AML-193 (cell line): ENCODE measurements around the gene SLC25A38.
"Not testable (repeated sequence)": the region's sequence is repeated elsewhere in the genome, so short reads cannot be mapped to it uniquely, and the experiment has no call there.

ENCODE experiments used
- DNase-seq, 2 experiments: peaks; one replicate each; lab custom pipeline; 2025; lab: John Stamatoyannopoulos, UW

Gene SLC25A38, protein sequence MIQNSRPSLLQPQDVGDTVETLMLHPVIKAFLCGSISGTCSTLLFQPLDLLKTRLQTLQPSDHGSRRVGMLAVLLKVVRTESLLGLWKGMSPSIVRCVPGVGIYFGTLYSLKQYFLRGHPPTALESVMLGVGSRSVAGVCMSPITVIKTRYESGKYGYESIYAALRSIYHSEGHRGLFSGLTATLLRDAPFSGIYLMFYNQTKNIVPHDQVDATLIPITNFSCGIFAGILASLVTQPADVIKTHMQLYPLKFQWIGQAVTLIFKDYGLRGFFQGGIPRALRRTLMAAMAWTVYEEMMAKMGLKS

DNA sequence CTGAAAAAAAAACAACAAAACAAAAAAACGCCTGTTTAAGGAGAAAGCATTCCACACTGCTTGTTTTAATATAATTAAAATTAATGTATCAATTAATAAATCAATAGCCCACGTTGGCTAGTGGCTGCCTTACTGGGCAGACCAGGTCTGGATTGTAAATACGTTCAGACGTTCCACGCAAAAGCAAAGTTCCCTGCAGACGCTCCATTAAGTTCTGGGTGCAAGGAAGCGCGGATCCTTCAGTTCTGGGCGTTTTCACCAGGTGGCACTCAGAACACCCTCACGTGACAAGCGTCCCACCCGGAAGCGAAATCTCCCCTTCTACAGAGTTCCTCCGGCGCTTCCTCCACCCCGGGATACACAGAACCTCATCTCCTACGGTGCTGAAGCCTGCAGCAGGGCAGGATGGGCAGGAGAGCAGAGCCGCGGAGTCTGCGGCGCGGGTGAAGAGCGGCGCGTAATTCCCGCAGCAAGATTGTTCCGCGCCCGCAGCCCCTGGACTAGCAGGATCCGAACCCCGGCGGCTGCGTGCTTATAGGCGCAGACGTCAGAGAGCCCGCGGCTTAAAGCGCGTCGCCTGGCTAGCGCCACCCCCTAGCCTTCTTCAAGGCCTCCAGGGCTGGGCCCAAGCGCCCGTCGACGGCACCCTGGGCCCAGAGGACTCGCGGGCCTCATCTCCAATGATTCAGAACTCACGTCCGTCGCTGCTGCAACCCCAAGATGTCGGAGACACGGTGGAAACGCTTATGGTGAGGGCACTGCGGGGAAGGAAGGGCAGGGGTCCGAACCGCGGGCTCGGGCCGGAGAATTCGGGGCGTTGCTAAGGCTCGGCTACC is at the start of gene SLC25A38:
TSS of gene SLC25A38 (plus strand) at position 326 of the 836 bp plus-strand sequence. CDS start at position 681, 355 bp downstream.
- no peak for DNase-seq

DNA sequence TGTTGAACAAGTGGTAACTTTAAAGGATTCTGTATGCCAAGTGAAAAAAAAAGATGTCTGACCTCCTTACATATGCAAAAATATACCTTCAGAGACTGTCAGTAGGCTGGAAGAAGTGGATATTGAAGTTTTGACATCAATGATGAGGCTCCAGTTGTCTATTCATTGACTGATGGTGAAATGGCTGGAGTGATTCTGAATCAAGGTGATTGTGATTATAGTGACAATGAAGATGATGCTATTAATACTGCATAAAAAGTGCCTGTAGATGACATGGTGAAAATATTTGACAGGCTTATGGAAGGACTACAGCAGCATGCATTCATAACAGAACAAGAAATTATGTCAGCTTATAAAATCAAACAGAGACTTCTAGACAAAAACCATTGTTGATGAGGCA is 49.6 kb upstream of the SLC25A38 start:
- DNase-seq = no peak

DNA sequence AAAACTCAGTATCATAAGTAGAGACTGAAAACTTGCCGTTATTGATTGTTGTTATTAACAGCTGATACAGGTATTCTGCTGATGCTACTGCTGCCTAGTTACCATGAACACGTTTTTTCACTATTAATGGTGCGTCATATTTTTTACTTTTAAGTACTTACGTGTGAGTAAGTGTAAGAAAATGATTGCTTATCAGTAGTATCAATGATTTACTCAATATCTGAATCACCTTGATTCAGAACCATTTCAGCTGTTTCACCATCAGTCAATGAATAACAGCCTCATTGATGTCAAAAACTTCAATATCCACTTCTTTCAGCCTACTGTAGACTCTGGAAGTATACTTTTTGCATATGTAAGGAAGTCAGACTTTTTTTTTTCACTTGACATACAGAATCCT is 49.0 kb upstream of the SLC25A38 start:
- DNase-seq = no peak

DNA sequence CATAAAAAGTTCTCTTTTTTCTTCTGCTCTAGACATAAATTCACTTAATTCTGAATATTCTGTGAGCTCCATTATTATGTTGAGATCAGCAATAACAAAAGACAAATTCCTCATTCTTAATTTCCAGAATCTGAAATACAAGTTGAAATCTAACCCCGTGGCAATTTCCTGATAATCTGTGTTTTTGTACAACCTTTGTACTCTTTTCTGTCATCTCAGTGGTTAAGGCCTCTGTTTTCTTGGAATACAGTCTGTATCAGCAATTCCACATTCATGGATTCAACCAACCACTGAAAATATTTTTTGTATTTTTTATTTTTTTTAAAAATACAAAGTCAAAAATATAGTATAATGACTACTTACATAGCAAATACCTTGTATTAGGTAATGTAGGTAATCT is 45.0 kb upstream of the SLC25A38 start:
- DNase-seq = no peak

DNA sequence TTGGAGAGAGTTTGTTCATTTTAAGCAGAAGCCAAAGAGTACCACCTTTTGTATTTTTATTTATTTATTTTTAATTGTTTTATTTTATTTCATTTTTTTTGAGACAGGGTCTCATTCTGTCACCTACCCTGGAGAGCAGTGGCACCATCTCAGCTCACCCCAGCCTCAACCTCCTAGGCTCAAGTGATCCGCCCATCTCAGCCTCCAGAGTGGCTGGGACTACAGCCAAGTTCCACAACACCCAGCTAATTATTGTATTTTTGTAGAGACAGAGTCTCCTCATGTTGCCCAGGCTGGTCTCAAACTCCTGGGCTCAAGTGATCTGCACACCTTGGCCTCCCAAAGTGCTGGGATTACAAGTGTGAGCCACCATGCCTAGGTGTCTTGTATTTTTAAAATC is 44.1 kb upstream of the SLC25A38 start:
- DNase-seq = no peak

DNA sequence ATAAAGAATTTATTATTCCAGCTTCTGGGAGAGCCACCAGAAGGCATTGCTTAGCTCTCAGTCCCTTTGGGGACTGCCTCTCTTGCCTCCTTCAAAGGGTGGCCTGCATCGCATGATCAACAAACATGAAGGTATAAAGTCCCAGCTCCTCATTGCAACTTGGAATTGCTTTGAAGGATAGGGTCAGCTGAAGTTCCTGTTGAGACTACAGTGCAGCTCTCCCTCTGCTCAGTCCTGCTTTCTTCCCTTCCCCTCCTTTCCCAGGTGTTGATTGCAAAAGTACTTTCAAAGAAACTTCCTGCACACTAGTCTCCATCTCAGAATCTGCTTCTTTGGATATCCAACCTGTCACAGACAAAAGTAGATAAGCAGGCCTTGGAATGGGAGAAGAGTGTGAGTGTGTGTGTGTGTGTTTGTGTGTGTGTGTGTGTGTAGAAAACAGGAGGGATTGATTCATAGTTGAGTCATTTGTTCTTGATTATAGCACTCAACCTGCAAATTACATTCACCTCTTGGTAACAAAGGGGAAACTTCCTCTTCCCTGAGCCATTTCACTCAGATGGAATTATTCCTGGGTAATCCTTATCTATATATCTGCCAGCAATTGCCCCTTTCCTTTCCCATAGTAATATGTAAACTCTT is 40.0 kb upstream of the SLC25A38 start:
- no peak for DNase-seq

DNA sequence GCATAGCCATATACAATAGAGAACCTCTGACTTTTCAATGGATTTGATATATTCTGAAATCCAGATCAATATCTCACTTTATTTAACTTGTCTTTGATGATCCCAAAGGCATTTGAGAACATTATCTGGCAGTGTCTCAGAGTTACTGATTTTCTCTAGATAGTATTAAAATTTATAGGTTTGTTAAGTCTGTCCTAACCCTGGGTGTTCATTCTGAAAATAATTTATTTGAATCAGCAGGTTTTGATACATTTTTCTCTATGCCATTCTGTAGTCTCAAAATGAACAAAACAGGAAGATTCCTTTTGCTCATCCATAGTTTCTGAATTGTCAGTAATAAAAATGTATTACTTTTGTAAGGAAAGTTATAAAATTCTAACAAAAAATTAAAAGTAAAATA is 39.4 kb upstream of the SLC25A38 start:
- no peak for DNase-seq

DNA sequence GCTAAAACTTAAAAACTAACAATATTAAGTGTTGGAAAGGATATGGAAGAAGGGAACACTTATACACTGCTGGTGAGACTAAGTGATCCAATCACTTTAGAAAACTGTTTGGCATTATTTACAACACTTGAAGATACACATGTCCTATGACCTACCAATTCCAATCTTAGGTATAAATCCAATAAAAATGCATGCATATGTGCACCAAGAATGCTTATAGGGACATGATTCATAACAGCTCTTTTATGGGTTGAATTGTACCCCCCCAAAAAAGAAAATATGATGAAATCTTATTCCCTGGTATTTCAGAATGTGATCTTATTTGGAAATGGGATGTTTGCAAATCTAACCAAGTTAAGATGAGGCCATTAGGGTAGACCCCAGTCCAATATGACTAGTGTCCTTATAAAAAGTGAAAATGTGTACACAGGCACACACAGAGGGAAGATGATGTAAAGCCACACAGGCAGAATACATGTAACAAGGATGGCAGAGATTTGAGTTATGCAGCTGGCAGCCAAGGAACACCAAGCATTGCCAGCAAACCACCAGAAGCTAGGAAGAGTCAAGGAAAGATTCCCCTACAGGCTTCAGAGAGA is 38.3 kb upstream of the SLC25A38 start:
- DNase-seq = no peak

DNA sequence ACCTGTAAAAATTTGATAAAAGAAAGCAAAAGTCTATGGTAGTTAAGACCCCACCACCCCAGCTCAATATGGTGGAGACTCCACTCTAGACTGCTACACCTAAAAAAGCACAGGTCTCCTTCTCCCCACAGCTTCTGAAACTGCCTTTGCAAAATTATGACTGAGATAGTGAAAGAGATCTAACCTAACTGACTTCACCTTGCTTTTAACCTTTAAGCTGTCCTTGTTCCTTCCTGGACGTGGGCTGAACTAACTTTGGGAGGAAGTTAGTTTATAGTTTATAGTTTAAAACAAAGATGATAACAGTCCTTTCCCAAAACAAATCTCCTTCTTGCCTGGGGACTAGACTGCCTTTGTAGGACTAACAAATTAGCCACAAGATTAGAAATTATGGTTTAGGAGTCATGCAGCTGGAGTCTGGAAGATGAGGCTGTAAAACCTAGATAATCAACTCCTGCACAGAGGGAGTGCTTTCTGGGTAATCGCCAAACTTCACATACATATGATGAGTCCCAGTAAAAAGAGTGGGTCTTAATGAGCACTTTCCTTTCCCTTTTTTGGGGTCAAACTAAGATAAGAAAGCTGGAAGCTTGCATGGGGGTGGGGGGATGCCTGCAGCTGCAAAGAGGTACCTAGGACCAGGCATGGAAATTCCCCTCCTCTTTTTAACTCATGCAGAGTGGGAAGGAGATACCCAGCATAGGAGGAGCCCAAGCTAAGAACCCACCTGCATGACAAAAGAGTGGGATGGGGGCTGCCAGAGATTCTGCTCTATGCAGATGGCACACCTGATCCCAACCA is 36.2 kb upstream of the SLC25A38 start:
- DNase-seq = no peak

DNA sequence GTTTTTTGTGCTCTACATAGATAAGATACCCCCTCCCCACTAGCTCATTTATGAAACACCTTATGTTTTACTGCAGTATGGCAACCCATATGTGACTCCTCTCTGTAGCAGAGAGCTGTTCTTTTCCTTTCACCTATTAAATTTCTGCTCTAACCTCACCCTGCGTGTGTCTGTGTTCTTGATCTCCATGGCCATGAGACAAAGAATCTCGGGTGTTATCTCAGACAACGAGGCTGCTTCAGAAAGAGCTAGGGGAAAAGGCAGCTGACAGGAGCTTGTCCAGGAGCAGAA is 35.6 kb upstream of the SLC25A38 start:
- no peak for DNase-seq

DNA sequence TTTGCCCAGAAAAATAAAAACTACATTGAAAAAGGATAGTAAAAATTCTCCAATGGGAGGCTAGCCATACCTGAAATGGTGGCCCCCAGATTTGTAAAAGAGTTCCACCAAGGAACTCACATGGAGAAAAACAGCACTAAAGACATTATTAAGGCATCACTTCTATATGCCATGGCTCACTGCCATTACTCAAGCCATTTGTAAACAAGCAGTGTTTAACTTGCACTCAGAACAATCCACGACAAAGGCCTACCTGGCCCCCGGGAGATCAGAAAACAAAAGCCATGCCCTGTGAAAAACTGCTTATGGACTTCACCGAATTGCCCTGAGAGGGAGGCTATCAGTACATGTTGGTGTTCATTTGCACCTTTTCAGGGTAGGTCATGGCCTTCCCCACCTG is 34.1 kb upstream of the SLC25A38 start:
- DNase-seq = no peak

DNA sequence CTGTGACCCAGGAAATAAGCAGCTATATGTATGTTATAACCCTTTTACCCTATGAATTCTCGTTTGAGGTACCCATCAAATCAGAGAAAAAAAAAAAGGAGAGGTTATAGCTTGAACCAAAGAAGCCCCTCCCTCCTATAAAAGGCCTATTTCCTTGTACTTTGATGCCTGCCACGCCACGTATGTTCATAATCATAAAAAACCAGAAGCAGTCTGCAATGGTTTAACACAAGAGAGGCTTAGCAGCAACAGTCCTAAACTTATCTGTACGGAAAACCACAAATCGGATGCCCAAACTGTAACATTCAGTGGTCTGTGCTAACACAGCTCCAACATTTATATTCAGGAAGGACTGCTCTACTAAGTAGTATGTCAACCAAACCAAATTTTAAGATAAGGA is 32.5 kb upstream of the SLC25A38 start:
- DNase-seq = peak; percentile 63 to 65

DNA sequence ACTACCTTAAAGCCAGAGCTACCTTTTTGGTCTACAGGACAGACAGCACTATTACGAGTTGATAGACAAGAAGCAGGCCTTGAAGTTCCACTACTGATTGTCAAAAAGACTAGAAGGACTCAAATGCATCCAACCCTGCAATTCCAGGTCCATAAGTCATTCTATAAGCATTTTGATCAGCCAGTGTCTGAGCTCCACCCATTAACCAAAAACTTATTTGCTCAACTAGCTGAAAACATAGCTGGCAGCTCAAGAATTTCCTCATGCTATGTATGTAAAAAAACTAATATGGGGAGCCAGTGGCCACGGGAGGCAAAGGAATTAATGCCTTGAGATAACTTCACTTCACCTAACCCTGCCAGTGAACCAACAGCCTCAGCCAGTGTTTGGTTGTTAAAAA is 32.0 kb upstream of the SLC25A38 start:
- peak in 1 of 2 experiments; percentile 36 for DNase-seq

DNA sequence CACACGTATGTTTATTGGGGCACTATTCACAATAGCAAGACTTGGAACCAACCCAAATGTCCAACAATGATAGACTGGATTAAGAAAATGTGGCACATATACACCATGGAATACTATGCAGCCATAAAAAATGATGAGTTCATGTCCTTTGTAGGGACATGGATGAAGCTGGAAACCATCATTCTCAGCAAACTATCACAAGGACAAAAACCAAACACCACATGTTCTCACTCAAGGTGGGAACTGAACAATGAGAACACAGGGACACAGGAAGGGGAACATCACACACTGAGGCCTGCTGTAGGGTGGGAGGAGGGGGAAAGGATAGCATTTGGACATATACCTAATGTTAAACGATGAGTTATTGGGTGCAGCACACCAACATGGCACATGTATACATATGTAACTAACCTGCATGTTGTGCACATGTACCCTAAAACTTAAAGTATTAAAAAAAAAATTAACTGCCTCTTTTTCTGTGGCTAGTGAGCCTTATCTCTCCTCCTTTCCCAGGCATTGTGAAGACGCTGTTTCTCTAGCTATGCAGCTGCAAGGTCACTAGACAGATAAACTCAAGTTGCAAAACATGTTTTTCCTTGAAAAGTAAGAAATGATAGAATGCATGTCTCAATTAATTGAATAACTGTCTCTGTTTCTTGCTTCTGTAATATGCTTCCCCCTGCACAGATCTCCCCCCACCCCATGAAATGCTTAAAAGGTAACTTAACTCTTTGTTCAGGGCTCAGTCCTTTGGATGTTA is 29.8 kb upstream of the SLC25A38 start:
- DNase-seq = not testable (repeated sequence)

DNA sequence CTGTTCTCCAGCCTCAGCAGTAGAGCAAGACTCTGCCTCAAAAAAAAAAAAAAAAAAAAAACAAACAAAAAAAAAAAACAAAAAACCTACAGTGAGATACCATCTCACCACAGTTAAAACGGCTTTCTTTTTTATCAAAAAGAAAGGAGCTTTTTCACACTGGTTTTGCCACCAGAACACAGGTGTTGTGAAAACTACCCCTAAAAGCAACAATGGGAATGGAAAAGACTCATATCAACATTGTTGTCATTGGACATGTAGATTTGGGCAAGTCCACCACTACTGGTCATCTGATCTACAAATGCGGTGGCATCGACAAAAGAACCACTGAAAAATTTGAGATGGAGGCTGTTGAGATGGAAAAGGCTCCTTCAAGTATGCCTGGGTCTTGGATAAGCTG is 24.8 kb upstream of the SLC25A38 start:
- DNase-seq = no peak

DNA sequence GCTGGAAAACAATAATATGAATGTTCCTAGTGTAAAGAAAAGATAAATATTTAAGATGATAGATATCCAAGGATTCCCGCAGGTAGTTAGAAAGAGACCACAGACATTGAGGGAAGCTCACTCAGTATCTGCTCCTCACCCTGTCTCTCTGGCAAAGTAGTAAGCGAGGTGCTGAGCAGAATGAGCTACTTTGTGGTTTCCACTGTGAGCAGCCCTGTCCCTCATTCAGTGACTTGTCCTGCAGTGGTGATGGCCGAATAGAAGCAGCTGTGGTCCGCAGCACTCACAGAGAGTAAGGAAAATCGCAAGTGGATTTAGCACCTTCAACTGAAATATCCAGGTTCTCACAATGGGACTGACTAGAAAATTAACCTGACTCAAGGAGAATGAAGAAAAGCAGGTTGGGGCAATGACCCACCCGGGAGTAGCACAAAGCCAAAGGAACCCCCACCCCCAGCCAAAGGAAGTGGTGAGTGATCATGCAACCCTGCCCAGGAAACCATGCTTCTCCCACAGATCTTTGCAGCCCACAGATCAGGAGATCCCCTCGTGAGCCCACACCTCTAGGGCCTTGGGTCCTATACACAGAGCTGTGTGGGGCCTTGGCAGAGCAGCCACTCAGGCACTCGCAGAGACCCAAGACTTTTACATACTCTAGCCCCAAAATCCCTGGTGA is 21.8 kb upstream of the SLC25A38 start:
- peak; percentile 80 to 92 for DNase-seq

DNA sequence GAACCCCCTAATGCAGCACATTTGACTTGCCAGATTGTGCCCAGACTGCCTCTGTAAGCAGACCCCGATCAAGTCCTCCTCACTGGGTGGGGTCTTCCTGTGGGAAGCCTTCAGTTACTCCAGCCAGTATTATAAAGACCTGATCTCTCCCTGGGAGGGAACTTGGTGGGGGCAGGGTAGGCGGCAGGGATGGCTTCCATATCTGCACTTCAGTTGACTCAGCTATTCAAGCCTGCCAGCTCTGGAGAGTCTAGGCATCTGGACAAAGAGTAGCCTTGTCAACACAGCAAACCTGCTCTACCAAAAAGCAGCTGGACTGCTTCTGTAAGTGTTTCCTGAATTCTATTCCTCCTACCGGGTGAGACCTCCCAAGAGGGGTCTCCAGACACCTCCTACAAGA is 21.0 kb upstream of the SLC25A38 start:
- DNase-seq = no peak

DNA sequence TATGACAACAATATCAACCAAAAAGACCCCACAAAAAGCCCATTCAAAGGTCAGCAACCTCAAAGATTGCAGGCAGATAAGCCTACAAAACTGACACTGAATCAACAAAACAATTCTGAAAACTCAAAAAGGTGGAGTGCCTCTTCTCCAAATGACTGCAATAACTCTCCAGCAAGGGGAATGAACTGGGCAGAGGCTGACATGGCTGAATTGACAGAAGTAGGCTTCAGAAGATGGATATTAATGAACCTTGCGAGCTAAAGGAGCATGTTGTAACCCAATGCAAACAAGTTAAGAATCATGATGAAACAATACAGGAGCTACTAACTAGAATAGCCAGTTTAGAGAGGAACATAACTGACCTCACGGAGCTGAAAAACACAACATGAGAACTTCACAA is 20.4 kb upstream of the SLC25A38 start:
- DNase-seq = no peak

DNA sequence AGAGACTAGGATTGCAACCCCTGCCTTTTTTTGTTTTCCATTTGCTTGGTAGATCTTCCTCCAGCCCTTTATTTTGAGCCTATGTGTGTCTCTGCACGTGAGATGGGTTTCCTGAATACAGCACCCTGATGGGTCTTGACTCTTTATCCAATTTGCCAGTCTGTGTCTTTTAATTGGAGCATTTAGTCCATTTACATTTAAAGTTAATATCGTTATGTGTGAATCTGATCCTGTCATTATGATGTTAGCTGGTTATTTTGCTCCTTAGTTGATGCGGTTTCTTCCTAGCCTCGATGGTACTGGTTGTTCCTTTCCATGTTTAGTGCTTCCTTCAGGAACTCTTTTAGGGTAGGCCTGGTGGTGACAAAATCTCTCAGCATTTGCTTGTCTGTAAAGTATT is 12.7 kb upstream of the SLC25A38 start:
- not testable (repeated sequence) for DNase-seq

DNA sequence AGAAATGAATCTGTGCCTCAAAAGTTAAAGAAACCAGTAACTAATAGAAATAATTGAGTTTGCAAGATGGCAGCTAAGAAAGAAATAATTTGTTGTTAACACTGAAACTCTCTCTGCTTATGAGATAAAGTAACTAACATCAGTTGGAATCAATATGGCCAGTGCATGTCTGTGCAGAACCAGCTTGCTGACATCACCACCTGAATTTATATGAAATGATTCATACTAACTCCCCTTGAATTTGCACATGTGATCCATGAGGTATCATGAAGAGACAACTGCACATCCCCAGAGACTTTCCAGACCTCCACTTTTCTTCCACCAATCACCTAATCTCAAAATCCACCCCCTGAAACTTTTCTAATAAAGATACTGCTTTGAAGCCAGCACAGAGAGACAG is 10.3 kb upstream of the SLC25A38 start:
- no peak for DNase-seq
